ENCODE results near the gene PPP4R3A. TPM values are rescaled to one million over a fixed set of nuclear protein-coding genes. Genes with fewer than 3 reads are reported as not detected.

PPP4R3A gene
- total RNA-seq, 2 donors from 2014 or later: 47.2 to 71.5 TPM

- Histone ChIP-seq H3K4me1 (peaks cover 8% of the 10 kb centered on the region), H3K4me3 (no peak overlapping the region), H3K9me3 (no peaks in the 10 kb centered on the region), H3K36me3 (replicated peaks in 1 of 2; ENCODE audit: insufficient read depth in 1 of 2, low read depth in 2 of 2) (peaks cover 3 to 14% of the 10 kb centered on the region in 2 donors), H3K27me3 (no peaks in the 10 kb centered on the region), H3K27ac (no peak overlapping the region)
- TF ChIP-seq POLR2A (IDR thresholded peaks at IDR 0.05) (no peak), CTCF (IDR thresholded peaks at IDR 0.05) (no peak)
- DNase-seq: no peak
- WGBS, 2 donors: 74 to 89% methylated on average over 2 of the region's 2 CpGs
- intact Hi-C loops (cut with DNase I): no loop called here
- ATAC-seq: no peak
These were observed 25.4 kb downstream of the PPP4R3A start for GRCh38 chr14:91484744-91485143.

GRCh38 chr14:91484186-91484585, 25.9 kb downstream of the PPP4R3A start:
- 87 to 95% methylated on average over 3 of the region's 3 CpGs for WGBS, 2 donors
- Histone ChIP-seq H3K4me1 (peaks cover 9% of the 10 kb centered on the region), H3K4me3 (no peak overlapping the region), H3K36me3 (replicated peaks in 1 of 2; ENCODE audit: insufficient read depth in 1 of 2, low read depth in 2 of 2) (peaks cover 3 to 15% of the 10 kb centered on the region in 2 donors), H3K27ac (no peak overlapping the region), H3K27me3 (no peaks in the 10 kb centered on the region), H3K9me3 (no peaks in the 10 kb centered on the region)
- no peak for DNase-seq
- TF ChIP-seq CTCF (IDR thresholded peaks at IDR 0.05) (peak in 1 of 7 experiments; percentile 5), POLR2A (IDR thresholded peaks at IDR 0.05) (no peak)
- ATAC-seq: no peak
- intact Hi-C loops (cut with DNase I): no loop called here

GRCh38 chr14:91482263-91483013, 27.7 kb downstream of the PPP4R3A start:
- TF ChIP-seq CTCF (IDR thresholded peaks at IDR 0.05) (no peak), POLR2A (IDR thresholded peaks at IDR 0.05) (no peak)
- DNase-seq (peak in 1 of 4 donors; percentile 22), ATAC-seq (no peak)
- 44 to 73% methylated on average over 2 of the region's 2 CpGs for WGBS, 2 donors
- no peaks in the 10 kb centered on the region for H3K27me3 ChIP-seq
- peaks cover 3 to 18% of the 10 kb centered on the region in 2 donors for H3K36me3 ChIP-seq (replicated peaks in 1 of 2; ENCODE audit: insufficient read depth in 1 of 2, low read depth in 2 of 2)
- H3K4me1 ChIP-seq: peaks cover 14% of the 10 kb centered on the region
- H3K9me3 ChIP-seq: no peaks in the 10 kb centered on the region
- peak overlapping the region in 1 of 4 donors; percentile 44 for H3K27ac ChIP-seq
- intact Hi-C loops (cut with DNase I): no loop called here
- no peak overlapping the region for H3K4me3 ChIP-seq

GRCh38 chr14:91477388-91477787, 32.7 kb downstream of the PPP4R3A start:
- TF ChIP-seq POLR2A (IDR thresholded peaks at IDR 0.05): no peak
- no peak for TF ChIP-seq CTCF (IDR thresholded peaks at IDR 0.05)
- no peak for DNase-seq
- Histone ChIP-seq H3K4me1 (peaks cover 7% of the 10 kb centered on the region), H3K27me3 (no peaks in the 10 kb centered on the region), H3K4me3 (no peak overlapping the region), H3K9me3 (no peaks in the 10 kb centered on the region), H3K36me3 (replicated peaks in 1 of 2; ENCODE audit: insufficient read depth in 1 of 2, low read depth in 2 of 2) (peaks cover 14 to 37% of the 10 kb centered on the region in 2 donors), H3K27ac (no peak overlapping the region)
- no peak for ATAC-seq
- intact Hi-C loops (cut with DNase I): no loop called here
- 87 to 92% methylated on average over 3 of the region's 3 CpGs for WGBS, 2 donors

- DNase-seq: no peak
- WGBS, 2 donors: 93% methylated on average over 2 of the region's 2 CpGs
- Histone ChIP-seq H3K4me3 (no peak overlapping the region), H3K4me1 (no peaks in the 10 kb centered on the region), H3K27ac (no peak overlapping the region), H3K27me3 (no peaks in the 10 kb centered on the region), H3K9me3 (no peaks in the 10 kb centered on the region), H3K36me3 (replicated peaks in 1 of 2; ENCODE audit: insufficient read depth in 1 of 2, low read depth in 2 of 2) (peaks cover 16 to 41% of the 10 kb centered on the region in 2 donors)
- TF ChIP-seq CTCF (IDR thresholded peaks at IDR 0.05): no peak
- no peak for TF ChIP-seq POLR2A (IDR thresholded peaks at IDR 0.05)
- intact Hi-C loops (cut with DNase I): no loop called here
- no peak for ATAC-seq
These were observed 37.1 kb downstream of the PPP4R3A start for GRCh38 chr14:91473046-91473445.

Measured in body of pancreas (tissue), 4 donors.